Trophoblast cell (in vitro differentiated cells and primary cell): ENCODE results near the gene STRBP.

Experiments used
- DNase-seq, 2 donors: peaks; one replicate each; pipeline ENCODE4 v3.0.0-alpha.2; 2016
- H2AFZ ChIP-seq: 2 replicates; pipeline ENCODE4 v1.6.1; 2013; ENCODE audit warnings: low read length, moderate library complexity, mild to moderate bottlenecking; ENCODE audit not compliant: insufficient read depth, poor library complexity
- H2AK5ac ChIP-seq: 2 replicates; pipeline ENCODE4 v1.6.1; 2013; ENCODE audit warnings: mild to moderate bottlenecking, low read length
- H2BK120ac ChIP-seq: 2 replicates; pipeline ENCODE4 v1.6.1; 2013; ENCODE audit warnings: low read length, mild to moderate bottlenecking, moderate library complexity; ENCODE audit not compliant: insufficient read depth, poor library complexity
- H2BK12ac ChIP-seq: 2 replicates; pipeline ENCODE4 v1.6.1; 2013; ENCODE audit warnings: mild to moderate bottlenecking, low read length, moderate library complexity
- H2BK5ac ChIP-seq: 2 replicates; pipeline ENCODE4 v1.6.1; 2013; ENCODE audit warnings: low read length, low read depth, moderate library complexity, mild to moderate bottlenecking; ENCODE audit not compliant: poor library complexity
- H3K14ac ChIP-seq: 2 replicates; pipeline ENCODE4 v1.6.1; 2013; ENCODE audit warnings: mild to moderate bottlenecking, low read length
- H3K18ac ChIP-seq: 2 replicates; pipeline ENCODE4 v1.6.1; 2013; ENCODE audit warnings: mild to moderate bottlenecking, low read length
- H3K23ac ChIP-seq: 2 replicates; pipeline ENCODE4 v1.6.1; 2013; ENCODE audit warnings: low read length
- H3K27ac ChIP-seq: 2 replicates; pipeline ENCODE4 v1.5.1; 2013; ENCODE audit warnings: low read depth, mild to moderate bottlenecking, inconsistent platforms, low read length, moderate library complexity
- H3K27me3 ChIP-seq: 2 replicates; pipeline ENCODE4 v1.6.1; 2013; ENCODE audit warnings: inconsistent platforms, mild to moderate bottlenecking, low read length, moderate library complexity; ENCODE audit not compliant: insufficient read depth
- H3K36me3 ChIP-seq, 2 experiments: 1 replicate in 1 of 2; 2 replicates in 1 of 2; pipeline ENCODE4 v1.6.1; 2013; ENCODE audit warnings: low read length in 2 of 2, mild to moderate bottlenecking in 2 of 2, moderate library complexity in 1 of 2; ENCODE audit not compliant: insufficient read depth in 2 of 2, control insufficient read depth in 1 of 2
- H3K4ac ChIP-seq: 2 replicates; pipeline ENCODE4 v1.6.1; 2013; ENCODE audit warnings: low read depth, mild to moderate bottlenecking, low read length, moderate library complexity
- H3K4me1 ChIP-seq, 2 experiments: 1 replicate in 1 of 2; 2 replicates in 1 of 2; pipeline ENCODE4 v1.6.1; 2013; ENCODE audit warnings: low read length in 2 of 2, mild to moderate bottlenecking in 2 of 2, moderate library complexity in 1 of 2; ENCODE audit not compliant: insufficient read depth in 2 of 2, control insufficient read depth in 1 of 2
- H3K4me2 ChIP-seq: 2 replicates; pipeline ENCODE4 v1.6.1; 2013; ENCODE audit warnings: inconsistent platforms, mild to moderate bottlenecking, low read length, moderate library complexity
- H3K4me3 ChIP-seq: 2 replicates; pipeline ENCODE4 v1.5.1; 2013; ENCODE audit warnings: mild to moderate bottlenecking, low read depth, low read length, inconsistent platforms
- H3K79me1 ChIP-seq: one replicate; pipeline ENCODE4 v1.6.1; 2013; ENCODE audit warnings: low read length
- H3K79me2 ChIP-seq: 2 replicates; pipeline ENCODE4 v1.6.1; 2013; ENCODE audit warnings: low read length, mild to moderate bottlenecking; ENCODE audit not compliant: control insufficient read depth, insufficient read depth, poor library complexity
- H3K9ac ChIP-seq: 2 replicates; pipeline ENCODE4 v1.6.1; 2013; ENCODE audit warnings: mild to moderate bottlenecking, low read length
- H3K9me3 ChIP-seq: 2 replicates; pipeline ENCODE4 v1.6.1; 2013; ENCODE audit warnings: low read depth, mild to moderate bottlenecking, control low read depth, inconsistent platforms, low read length; ENCODE audit not compliant: insufficient read depth
- H4K12ac ChIP-seq: 2 replicates; pipeline ENCODE4 v1.6.1; 2013; ENCODE audit warnings: low read depth, mild to moderate bottlenecking, low read length, moderate library complexity
- H4K8ac ChIP-seq: 2 replicates; pipeline ENCODE4 v1.6.1; 2013; ENCODE audit warnings: low read depth, mild to moderate bottlenecking, low read length, moderate library complexity
- H4K91ac ChIP-seq: one replicate; pipeline ENCODE4 v1.6.1; 2013; ENCODE audit warnings: low read depth, mild to moderate bottlenecking, low read length, moderate library complexity
- WGBS: extraction: QIAGEN DNeasy Blood & Tissue Kit; methylation state at CpG from one replicate; pipeline ENCODE4 v1.1.7; 2013; ENCODE audit warnings: missing lambda C conversion rate; ENCODE audit not compliant: insufficient read length, insufficient coverage; ENCODE audit errors: extremely low coverage; 5-methylcytosine and 5-hydroxymethylcytosine counted together

The STRBP gene

GRCh38 chr9:123131993-123132392 is 136.4 kb downstream of the STRBP start:
- no peak overlapping the region for H3K9ac ChIP-seq
- no peak overlapping the region for H2BK5ac ChIP-seq
- H3K4ac ChIP-seq: no peak overlapping the region
- H3K14ac ChIP-seq: no peak overlapping the region
- H3K4me1 ChIP-seq: peaks cover 5 to 6% of the 10 kb centered on the region in 2 experiments
- no peak overlapping the region for H2AK5ac ChIP-seq
- H3K4me2 ChIP-seq: no peak overlapping the region
- H2AFZ ChIP-seq: no peak overlapping the region
- no peak for DNase-seq
- peaks cover 4 to 6% of the 10 kb centered on the region in 2 experiments for H3K36me3 ChIP-seq
- H3K18ac ChIP-seq: no peak overlapping the region
- H4K91ac ChIP-seq: no peak overlapping the region
- no peaks in the 10 kb centered on the region for H3K79me1 ChIP-seq
- no peaks in the 10 kb centered on the region for H3K9me3 ChIP-seq
- H3K27me3 ChIP-seq: no peaks in the 10 kb centered on the region
- no peaks in the 10 kb centered on the region for H3K79me2 ChIP-seq
- H4K8ac ChIP-seq: no peak overlapping the region
- no peak overlapping the region for H3K27ac ChIP-seq
- H4K12ac ChIP-seq: no peak overlapping the region
- H2BK120ac ChIP-seq: no peak overlapping the region
- H3K4me3 ChIP-seq: no peak overlapping the region
- no peak overlapping the region for H2BK12ac ChIP-seq
- H3K23ac ChIP-seq: no peak overlapping the region

- Histone ChIP-seq H3K4ac (no peak overlapping the region), H3K14ac (no peak overlapping the region), H3K23ac (peak overlapping the region; percentile 23), H2AK5ac (no peak overlapping the region), H2BK120ac (no peak overlapping the region), H3K27ac (no peak overlapping the region), H3K27me3 (no peaks in the 10 kb centered on the region), H3K79me1 (no peaks in the 10 kb centered on the region), H3K18ac (no peak overlapping the region), H4K12ac (no peak overlapping the region), H3K9me3 (no peaks in the 10 kb centered on the region), H3K4me3 (no peak overlapping the region), H4K91ac (no peak overlapping the region), H2AFZ (no peak overlapping the region), H3K4me1 (peaks cover 5 to 6% of the 10 kb centered on the region in 2 experiments), H4K8ac (no peak overlapping the region), H2BK12ac (no peak overlapping the region), H3K36me3 (peaks cover 4 to 6% of the 10 kb centered on the region in 2 experiments), H3K4me2 (no peak overlapping the region), H2BK5ac (no peak overlapping the region), H3K79me2 (no peaks in the 10 kb centered on the region), H3K9ac (no peak overlapping the region)
- no CpG with 5 or more reads among the region's 1 CpG for WGBS
- DNase-seq: peak; percentile 16 to 46
Measured at GRCh38 chr9:123131258-123131657, 137.1 kb downstream of the STRBP start.

- Histone ChIP-seq H4K12ac (no peak overlapping the region), H3K14ac (no peak overlapping the region), H3K4me1 (peaks cover 5 to 6% of the 10 kb centered on the region in 2 experiments), H3K9ac (no peak overlapping the region), H3K36me3 (peaks cover 4 to 6% of the 10 kb centered on the region in 2 experiments), H4K91ac (no peak overlapping the region), H2BK120ac (no peak overlapping the region), H3K4me2 (no peak overlapping the region), H3K4ac (no peak overlapping the region), H3K79me2 (no peaks in the 10 kb centered on the region), H3K23ac (no peak overlapping the region), H3K79me1 (no peaks in the 10 kb centered on the region), H2AFZ (no peak overlapping the region), H2BK5ac (no peak overlapping the region), H4K8ac (no peak overlapping the region), H3K27ac (no peak overlapping the region), H2AK5ac (no peak overlapping the region), H3K18ac (no peak overlapping the region), H3K27me3 (no peaks in the 10 kb centered on the region), H3K4me3 (no peak overlapping the region), H3K9me3 (no peaks in the 10 kb centered on the region), H2BK12ac (no peak overlapping the region)
- no peak for DNase-seq
- no CpG with 5 or more reads among the region's 1 CpG for WGBS
Measured at GRCh38 chr9:123129423-123129822, 139.0 kb downstream of the STRBP start.

GRCh38 chr9:123128591-123128990 is 139.8 kb downstream of the STRBP start:
- Histone ChIP-seq H4K91ac (no peak overlapping the region), H2BK5ac (no peak overlapping the region), H3K4me3 (no peak overlapping the region), H3K14ac (no peak overlapping the region), H3K79me2 (no peaks in the 10 kb centered on the region), H4K8ac (no peak overlapping the region), H3K79me1 (no peaks in the 10 kb centered on the region), H3K36me3 (peaks cover 4 to 6% of the 10 kb centered on the region in 2 experiments), H3K27me3 (no peaks in the 10 kb centered on the region), H3K18ac (no peak overlapping the region), H3K4me1 (peaks cover 5 to 6% of the 10 kb centered on the region in 2 experiments), H2AK5ac (no peak overlapping the region), H3K23ac (no peak overlapping the region), H3K9ac (no peak overlapping the region), H2BK120ac (no peak overlapping the region), H3K27ac (no peak overlapping the region), H2AFZ (no peak overlapping the region), H2BK12ac (no peak overlapping the region), H3K4ac (no peak overlapping the region), H4K12ac (no peak overlapping the region), H3K9me3 (no peaks in the 10 kb centered on the region), H3K4me2 (no peak overlapping the region)
- no peak for DNase-seq
- no CpG with 5 or more reads among the region's 4 CpGs for WGBS
